Motor neuron (in vitro differentiated cells): ENCODE measurements around the gene SCAI. TPM values are rescaled to one million over a fixed set of nuclear protein-coding genes. Genes with fewer than 3 reads are reported as not detected.

Experiments
- ATAC-seq, 8 experiments: fragments of 200-7000 bp; cut with Tn5 transposase; replicated peaks in 6 of 8; 2 replicates each; pipeline ENCODE4 v1.8.0; 2021; ENCODE audit warnings: mild to moderate bottlenecking in 8 of 8, moderate library complexity in 8 of 8
- H3K27ac ChIP-seq, 2 donors: fragments of 250-450 bp; sonication (Bioruptor Pico); 2 replicates each; pipeline ENCODE4 v1.9.0; 2021; ENCODE audit warnings: antibody characterized with exemption in 2 of 2, mild to moderate bottlenecking in 2 of 2, moderate library complexity in 1 of 2
- H3K4me1 ChIP-seq, 2 donors: fragments of 250-450 bp; sonication (Bioruptor Pico); replicated peaks in 1 of 2; 2 replicates each; pipeline ENCODE4 v1.6.1; 2021; ENCODE audit warnings: antibody characterized with exemption in 2 of 2, mild to moderate bottlenecking in 2 of 2, moderate library complexity in 1 of 2
- H3K4me3 ChIP-seq, 5 donors: fragments of 250-450 bp; sonication (Bioruptor Pico); 2 replicates each; pipeline ENCODE4 v1.9.0; 2021; ENCODE audit warnings: antibody characterized with exemption in 5 of 5, mild to moderate bottlenecking in 5 of 5, moderate library complexity in 4 of 5
- WGBS, 10 experiments: fragments of 450-650 bp; shearing (Covaris generic); methylation state at CpG; one replicate each; pipeline ENCODE4 v1.0.0; 2022; 5-methylcytosine and 5-hydroxymethylcytosine counted together
- in situ Hi-C, 9 experiments: fragments of 400-800 bp; cut with MboI; loops; one replicate each; pipeline ENCODE4 v1.15.0; 2021; ENCODE audit warnings: low sequenced_read_pairs in 9 of 9, low pct_unique_long_range_greater_than_20kb in 2 of 9; ENCODE audit not compliant: unreplicated experiment in 9 of 9
- total RNA-seq, 8 experiments: library from RNA; unstranded; fragments of 300-600 nt; gene quantifications; 2 replicates each; pipeline versions ENCODE4 v1.2.3 to v1.2.4, GENCODE V29; 2022

SCAI gene
- total RNA-seq, 8 experiments from 2014 or later, result 1.8 to 14.0 (median 10.2) TPM

DNA sequence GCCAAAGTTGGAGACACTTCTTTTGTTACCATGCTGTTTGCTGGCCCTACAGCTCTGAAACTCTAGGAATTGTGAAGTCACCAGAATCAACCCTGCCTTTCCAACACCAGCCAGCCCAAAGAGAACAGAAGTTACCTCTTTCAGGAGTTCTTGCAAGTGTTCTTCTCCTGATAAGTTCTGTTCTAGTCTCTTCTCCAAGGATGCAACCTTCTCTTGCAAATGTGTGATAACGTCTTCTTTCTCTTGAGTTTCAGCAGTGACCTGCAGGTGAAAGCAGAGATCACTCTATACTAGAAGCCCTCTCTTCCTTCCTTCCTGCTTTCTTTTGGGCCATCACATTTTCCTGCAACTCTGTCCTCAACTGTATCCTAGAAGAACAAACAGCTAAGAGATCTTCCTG lies 231.6 kb downstream of the SCAI start:
- WGBS, 10 experiments, result 67 to 100% (median 100%) methylated on average over 1 of the region's 1 CpG; no CpG with 5 or more reads in 1 of the 10 experiments
- H3K4me3 ChIP-seq, result no peak overlapping the region
- in situ Hi-C loops, result loop anchor here in 1 of 9 experiments (25.0 kb wide), 1 partner anchor 451 kb away; no protein-coding TSS in a partner anchor
- H3K27ac ChIP-seq, result no peak overlapping the region
- peaks cover 0 to 5% of the 10 kb centered on the region in 2 donors for H3K4me1 ChIP-seq
- ATAC-seq, result no peak

DNA sequence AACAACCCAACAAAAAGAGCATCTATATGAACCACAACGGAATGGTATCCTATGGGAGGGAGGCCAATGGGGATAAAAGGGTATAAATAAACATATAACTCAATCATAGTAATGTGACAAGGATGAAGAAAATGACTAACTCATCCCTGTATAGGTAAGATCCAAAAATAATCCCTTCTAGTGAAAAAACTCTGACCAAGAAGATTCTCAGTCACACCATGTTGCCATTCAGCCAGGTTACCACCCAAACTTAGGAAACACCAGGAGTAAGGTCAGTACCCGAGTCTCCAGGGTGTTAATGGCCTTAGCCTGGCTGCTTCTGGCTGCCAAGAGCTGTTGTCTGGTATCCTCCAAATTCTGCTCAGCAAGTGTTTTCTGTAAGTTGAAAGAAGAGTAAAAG lies 235.2 kb downstream of the SCAI start:
- 69 to 100% (median 77%) methylated on average over 1 to 2 of the region's 2 CpGs; no CpG with 5 or more reads in 4 of the 10 experiments for WGBS, 10 experiments
- ATAC-seq, result no peak
- H3K27ac ChIP-seq, result no peak overlapping the region
- H3K4me3 ChIP-seq, result no peak overlapping the region
- peaks cover 0 to 5% of the 10 kb centered on the region in 2 donors for H3K4me1 ChIP-seq
- in situ Hi-C loops, result loop anchor here in 1 of 9 experiments (25.0 kb wide), 1 partner anchor 454 kb away; no protein-coding TSS in a partner anchor

DNA sequence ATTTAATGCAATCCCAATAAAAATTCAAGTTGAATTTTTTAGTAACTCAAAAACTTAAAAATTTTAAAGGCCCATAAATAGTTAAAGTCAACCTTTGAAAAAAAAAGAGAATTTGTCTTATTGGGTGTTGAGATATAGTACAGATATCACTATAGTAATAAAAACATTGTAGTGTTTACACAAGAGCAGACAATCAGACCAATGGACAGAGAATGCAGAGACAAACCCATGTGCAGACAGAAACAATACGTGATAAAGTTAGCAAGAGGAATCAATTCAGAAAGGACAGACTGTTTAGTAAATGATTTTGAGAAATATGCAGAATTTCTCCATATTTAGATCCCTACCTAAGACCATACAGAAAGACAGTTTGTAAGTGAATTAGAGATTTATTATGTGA lies 236.4 kb downstream of the SCAI start:
- no peak overlapping the region for H3K27ac ChIP-seq
- H3K4me1 ChIP-seq, result peaks cover 0 to 5% of the 10 kb centered on the region in 2 donors
- WGBS, 10 experiments, result 80 to 100% (median 91%) methylated on average over 1 of the region's 1 CpG
- in situ Hi-C loops, result loop anchor here in 1 of 9 experiments (25.0 kb wide), 1 partner anchor 455 kb away; no protein-coding TSS in a partner anchor
- no peak overlapping the region for H3K4me3 ChIP-seq
- ATAC-seq, result no peak

DNA sequence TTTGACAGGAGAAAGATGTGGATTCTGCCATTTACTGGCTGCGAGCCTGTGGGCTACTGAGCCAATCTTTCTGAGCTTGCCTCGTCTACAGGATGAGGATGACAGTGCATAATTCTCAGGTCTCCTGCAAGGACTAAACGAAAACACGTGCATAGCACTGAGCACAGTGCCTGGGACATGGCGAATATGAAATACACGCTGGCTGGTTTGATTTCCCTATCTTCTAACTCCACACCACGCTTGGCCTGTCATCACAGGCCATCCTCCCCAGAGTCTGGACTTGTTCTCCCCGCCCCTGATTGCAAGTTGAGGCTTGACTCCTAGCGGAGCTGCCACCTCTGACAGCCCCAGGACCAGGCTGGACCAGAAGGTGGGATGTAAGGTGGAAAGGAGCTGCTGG lies 243.5 kb downstream of the SCAI start:
- ATAC-seq, result no peak
- in situ Hi-C loops, result loop anchor here in 1 of 9 experiments (25.0 kb wide), 1 partner anchor 462 kb away; no protein-coding TSS in a partner anchor

DNA sequence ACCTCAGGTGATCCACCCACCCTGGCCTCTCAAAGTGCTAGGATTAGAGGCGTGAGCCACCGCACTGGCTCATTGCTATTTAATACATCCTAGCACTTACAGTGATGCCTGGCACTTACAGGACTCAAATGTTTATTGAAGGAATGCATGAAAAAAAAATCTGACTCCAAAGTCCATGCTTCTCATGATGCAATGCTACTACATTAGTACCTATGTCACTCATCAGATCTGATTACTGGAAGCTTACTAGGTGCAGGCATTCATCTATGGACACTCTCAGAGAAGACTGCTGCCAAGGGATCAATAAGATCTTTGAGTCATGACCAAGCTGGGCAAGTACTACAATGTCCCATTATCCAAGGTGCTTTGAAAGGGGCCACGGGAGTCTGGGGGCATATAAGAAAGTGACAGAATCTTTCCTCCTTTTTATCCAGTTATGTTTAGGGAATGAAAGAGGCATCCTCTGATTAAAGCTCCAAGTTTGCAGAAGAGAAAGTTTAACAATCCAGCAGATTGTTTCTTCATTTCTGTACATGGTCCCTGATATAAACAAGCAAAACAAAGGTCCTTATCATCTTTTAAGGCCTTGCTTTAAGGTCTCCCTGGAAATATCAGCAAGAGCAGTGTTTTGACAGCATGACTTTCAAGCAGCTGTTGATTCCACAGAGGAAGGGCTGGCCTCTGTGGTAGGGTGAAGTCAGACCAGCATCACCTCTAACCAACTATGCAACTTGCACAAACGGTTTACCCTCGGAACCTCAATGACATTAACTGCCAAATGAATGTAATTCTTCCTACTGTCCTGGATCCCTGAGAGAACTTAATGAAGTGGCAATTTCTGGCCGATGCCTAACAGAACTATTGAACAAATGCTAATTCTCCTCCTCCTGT lies 245.5 kb downstream of the SCAI start:
- ATAC-seq, result no peak
- H3K4me3 ChIP-seq, result no peak overlapping the region
- no peaks in the 10 kb centered on the region for H3K4me1 ChIP-seq
- H3K27ac ChIP-seq, result no peak overlapping the region
- in situ Hi-C loops, result no loop called here
- whole genome bisulfite sequencing, 10 experiments, result 38 to 100% (median 86%) methylated on average over 1 to 5 of the region's 6 CpGs

More for the DNA sequence above, 243.5 kb downstream of the SCAI start:
- Histone ChIP-seq H3K4me3 (no peak overlapping the region), H3K4me1 (no peaks in the 10 kb centered on the region), H3K27ac (no peak overlapping the region)
- 93 to 100% (median 96%) methylated on average over 1 to 7 of the region's 9 CpGs; no CpG with 5 or more reads in 5 of the 10 experiments for WGBS, 10 experiments

DNA sequence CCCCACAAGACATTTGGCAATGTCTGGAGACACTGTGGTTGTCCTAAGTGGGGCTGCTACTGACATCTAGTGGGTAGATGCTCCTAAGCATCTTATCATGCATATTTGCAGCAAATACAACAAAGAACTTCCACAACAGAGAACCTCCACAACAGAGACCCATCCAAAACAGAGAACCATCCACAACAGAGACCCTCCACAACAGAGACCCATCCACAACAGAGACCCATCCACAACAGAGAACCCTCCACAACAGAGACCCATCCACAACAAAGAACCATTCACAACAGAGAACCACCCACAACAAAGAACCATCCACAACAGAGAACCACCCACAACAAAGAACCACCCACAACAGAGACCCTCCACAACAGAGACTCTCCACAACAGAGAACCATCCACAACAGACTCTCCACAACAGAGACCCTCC lies 248.6 kb downstream of the SCAI start:
- H3K4me3 ChIP-seq, result no peak overlapping the region
- in situ Hi-C loops, result no loop called here
- H3K27ac ChIP-seq, result no peak overlapping the region
- H3K4me1 ChIP-seq, result no peaks in the 10 kb centered on the region
- peak in 4 of 8 experiments; percentile 58 to 90 (median 77) for ATAC-seq

DNA sequence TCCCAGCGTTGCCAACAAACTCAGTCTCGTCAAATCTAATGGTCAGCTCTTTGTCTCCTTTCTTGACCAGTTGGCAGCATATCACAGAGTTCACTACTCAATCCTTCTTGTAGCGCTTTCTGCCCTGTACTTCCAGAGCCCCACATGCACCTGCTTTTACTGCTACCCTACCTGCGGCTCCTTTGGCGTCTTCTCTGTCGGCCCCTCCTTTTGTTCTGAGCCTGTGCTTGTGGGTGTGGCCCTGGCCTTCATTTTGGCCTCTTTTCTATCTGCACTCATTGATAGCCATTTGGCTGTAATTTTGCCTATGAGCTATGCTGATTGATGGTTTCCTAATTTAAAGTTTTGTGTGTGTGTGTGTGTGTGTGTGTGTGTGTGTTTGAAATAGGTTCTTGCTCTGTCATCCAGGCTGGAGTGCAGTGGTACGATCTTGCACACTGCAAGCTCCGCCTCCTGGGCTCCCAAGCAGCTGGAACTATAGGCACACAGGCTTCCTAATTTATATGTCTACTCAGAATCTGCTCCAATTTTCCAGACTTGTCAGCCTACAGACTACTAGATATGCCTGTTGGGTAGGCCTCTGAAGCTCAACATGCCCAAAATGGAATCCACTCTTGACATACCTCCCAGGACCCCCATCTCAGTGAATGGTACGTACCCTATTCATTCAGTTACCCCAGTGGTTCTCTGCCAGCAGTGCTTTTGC lies 249.1 kb downstream of the SCAI start:
- 67 to 100% (median 93%) methylated on average over 1 to 6 of the region's 9 CpGs for WGBS, 10 experiments
- no peaks in the 10 kb centered on the region for H3K4me1 ChIP-seq
- H3K27ac ChIP-seq, result no peak overlapping the region
- H3K4me3 ChIP-seq, result no peak overlapping the region
- ATAC-seq, result peak in 1 of 8 experiments; percentile 14
- in situ Hi-C loops, result no loop called here

Other genes with a start within 250 kb of the SCAI start
- 10 to 100 TPM in 6 of 8 experiments, 1 to 10 TPM in 2; 8.8 to 18.8 (median 14.3) TPM for gene GOLGA1, start 202.4 kb downstream of the SCAI start, total RNA-seq
- 10 to 100 TPM; 19.8 to 32.0 (median 26.9) TPM for gene PPP6C, start 46.3 kb upstream of the SCAI start, total RNA-seq
- gene RABEPK, start 57.0 kb upstream of the SCAI start, total RNA-seq, result 10 to 100 TPM; 17.0 to 32.2 (median 22.1) TPM
- gene HSPA5, start 97.8 kb upstream of the SCAI start, total RNA-seq, result 100 to 1,000 TPM; 105 to 365 (median 246) TPM
- 10 to 100 TPM; 29.9 to 69.7 (median 41.2) TPM for gene GAPVD1, start 118.3 kb upstream of the SCAI start, total RNA-seq